CD4-positive, alpha-beta T cell (primary cell): ENCODE data around the gene MAIP1. TPM values are rescaled to one million over a fixed set of nuclear protein-coding genes. Genes with fewer than 3 reads are reported as not detected.

Experiments used
- ATAC-seq: fragments of 200-7000 bp; cut with Tn5 transposase; one replicate; pipeline ENCODE4 v1.10.0; 2022; ENCODE audit warnings: mild to moderate bottlenecking; ENCODE audit not compliant: poor library complexity
- CTCF ChIA-PET: fragments of 350-600 bp; sonication (Branson Sonifier 250); formaldehyde crosslinking; loops from one replicate; lab custom pipeline; 2021; ENCODE audit warnings: antibody characterized with exemption, inconsistent platforms; lab: Charles Lee
- POLR2A ChIA-PET: fragments of 350-600 bp; sonication (Branson Sonifier 250); formaldehyde crosslinking; loops from one replicate; lab custom pipeline; 2021; ENCODE audit warnings: antibody characterized with exemption, inconsistent platforms; lab: Charles Lee
- DNase-seq, 14 experiments: peaks; one replicate each; pipeline ENCODE4 v3.0.0-alpha.2; 2013 to 2020; ENCODE audit warnings: mixed read lengths in 2 of 14
- H3K27ac ChIP-seq, 2 donors: one replicate each; pipeline versions ENCODE4 v1.5.1 to v1.7.0; 2013; ENCODE audit warnings: low read length in 2 of 2, low read depth in 1 of 2, mild to moderate bottlenecking in 1 of 2
- H3K27me3 ChIP-seq, 2 experiments: 1 replicate in 1 of 2; 2 replicates in 1 of 2; pipeline versions ENCODE4 v1.6.1 to v1.7.0; 2013; ENCODE audit warnings: low read length in 2 of 2, control low read depth in 1 of 2, mild to moderate bottlenecking in 1 of 2, moderate library complexity in 1 of 2; ENCODE audit not compliant: insufficient read depth in 2 of 2, control insufficient read depth in 1 of 2
- H3K36me3 ChIP-seq: one replicate; pipeline ENCODE4 v1.6.1; 2013; ENCODE audit warnings: low read length, control low read depth; ENCODE audit not compliant: insufficient read depth
- H3K4me1 ChIP-seq: one replicate; pipeline ENCODE4 v1.6.1; 2013; ENCODE audit warnings: low read length, control low read depth; ENCODE audit not compliant: insufficient read depth
- H3K4me3 ChIP-seq: one replicate; pipeline ENCODE4 v1.5.1; 2013; ENCODE audit warnings: mild to moderate bottlenecking, low read length, moderate library complexity
- H3K9me3 ChIP-seq, 2 experiments: 1 replicate in 1 of 2; 2 replicates in 1 of 2; pipeline versions ENCODE4 v1.6.1 to v1.7.0; 2013; ENCODE audit warnings: low read length in 2 of 2, mild to moderate bottlenecking in 2 of 2, control low read depth in 1 of 2, moderate library complexity in 1 of 2; ENCODE audit not compliant: control insufficient read depth in 1 of 2, insufficient read depth in 1 of 2
- H3K27ac Mint-ChIP-seq: one replicate; pipeline ENCODE4 v1.8.0; 2020; ENCODE audit warnings: mixed read lengths
- H3K27me3 Mint-ChIP-seq: one replicate; pipeline ENCODE4 v1.8.0; 2021; ENCODE audit warnings: mixed read lengths
- H3K36me3 Mint-ChIP-seq: one replicate; pipeline ENCODE4 v1.8.0; 2021; ENCODE audit warnings: low read depth, mixed read lengths
- H3K4me1 Mint-ChIP-seq: one replicate; pipeline ENCODE4 v1.8.0; 2021; ENCODE audit warnings: low read depth, mixed read lengths
- H3K4me3 Mint-ChIP-seq: one replicate; pipeline ENCODE4 v1.8.0; 2020; ENCODE audit warnings: mild to moderate bottlenecking, mixed read lengths
- H3K9me3 Mint-ChIP-seq: one replicate; pipeline ENCODE4 v1.8.0; 2020; ENCODE audit warnings: mixed read lengths
- CTCF ChIP-seq: fragments of 200-600 bp; IDR thresholded peaks from one replicate; pipeline ENCODE4 v1.8.0; 2022; ENCODE audit warnings: antibody characterized with exemption, mild to moderate bottlenecking
- intact Hi-C, 2 experiments: fragments of 100-400 bp; cut with DNase I in 1 of 2; cut with micrococcal nuclease in 1 of 2; formaldehyde crosslinking; loops; one replicate each; pipeline versions ENCODE4 v1.15.1 to v1.9.0; 2023 to 2025; cut with DNase I, micrococcal nuclease
- polyA plus RNA-seq, 2 donors: library from polyadenylated mRNA; unstranded; fragments of 120-200 nt; gene quantifications; one replicate each; pipeline ENCODE4 v1.2.1, GENCODE V29; 2013
- total RNA-seq, 174 experiments: library from RNA in 2 of 174; stranded (reverse) in 2 of 174; gene quantifications; one replicate each; pipeline ENCODE4 v1.2.3 and lab custom pipeline; 2021 to 2026

The MAIP1 gene, protein sequence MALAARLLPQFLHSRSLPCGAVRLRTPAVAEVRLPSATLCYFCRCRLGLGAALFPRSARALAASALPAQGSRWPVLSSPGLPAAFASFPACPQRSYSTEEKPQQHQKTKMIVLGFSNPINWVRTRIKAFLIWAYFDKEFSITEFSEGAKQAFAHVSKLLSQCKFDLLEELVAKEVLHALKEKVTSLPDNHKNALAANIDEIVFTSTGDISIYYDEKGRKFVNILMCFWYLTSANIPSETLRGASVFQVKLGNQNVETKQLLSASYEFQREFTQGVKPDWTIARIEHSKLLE
- total RNA-seq, result 10 to 100 TPM; 34.6 to 35.8 TPM
- 9.1 TPM for polyA plus RNA-seq (2013, experiment 1 of 2)
- 10.3 TPM for polyA plus RNA-seq (2013, experiment 2 of 2)
- total RNA-seq (lab: John Stamatoyannopoulos, UW), result 8.3 to 42.8 (median 16.0) reads per million in 172 experiments

DNA sequence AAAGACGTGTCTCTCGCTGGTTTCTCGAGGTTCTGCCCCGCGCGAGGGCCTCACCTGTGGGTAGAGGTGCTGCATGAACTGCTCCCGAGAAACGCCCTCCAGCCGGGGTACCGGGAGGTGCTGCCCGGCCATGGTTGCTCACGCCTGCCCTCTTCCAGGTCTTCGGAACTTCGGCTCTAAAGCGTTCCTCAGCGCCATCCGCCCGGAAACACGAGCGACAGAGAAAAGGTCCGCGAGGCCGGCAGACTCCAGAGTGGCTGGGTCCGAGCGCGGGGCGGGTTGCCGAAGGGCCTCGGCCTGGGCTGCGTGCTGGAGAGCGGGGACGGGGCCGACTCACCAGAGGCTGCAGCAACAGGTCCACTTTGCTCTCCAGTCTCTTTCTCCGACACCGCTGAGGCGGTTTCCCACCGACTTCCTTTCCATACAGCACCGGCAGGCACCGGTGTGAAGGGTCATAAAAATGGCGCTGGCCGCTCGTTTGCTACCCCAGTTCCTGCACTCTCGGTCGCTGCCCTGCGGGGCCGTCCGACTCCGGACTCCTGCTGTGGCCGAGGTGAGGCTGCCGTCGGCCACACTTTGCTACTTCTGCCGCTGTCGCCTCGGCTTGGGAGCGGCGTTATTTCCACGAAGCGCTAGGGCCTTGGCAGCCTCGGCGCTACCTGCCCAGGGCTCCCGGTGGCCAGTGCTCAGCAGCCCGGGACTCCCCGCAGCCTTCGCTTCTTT, at the start of gene MAIP1, which contains the start of gene TYW5:
MAIP1 (plus strand) TSS at position 244 of the 723 bp plus-strand sequence; CDS start at position 461, 217 bp downstream.
TYW5 (minus strand) TSS at position 153 of the 723 bp plus-strand sequence; CDS start at position 132, 21 bp downstream.
- H3K27ac ChIP-seq, result peak within 1 kb of the TSS; percentile 68 to 83
- peaks cover 30% of the 10 kb centered on the region for H3K4me1 ChIP-seq
- TF ChIP-seq CTCF, result no peak
- peaks cover 23% of the 10 kb centered on the region for H3K36me3 ChIP-seq
- no peaks in the 10 kb centered on the region for H3K9me3 Mint-ChIP-seq
- intact Hi-C loops, result loop anchor here (2.0 to 10.0 kb wide), 3 partner anchors 45 to 1819 kb away; partner anchors contain the start of genes C2orf69 (in 2 of the 2) and BZW1 (in 1 of the 2)
- no peaks in the 10 kb centered on the region for H3K9me3 ChIP-seq
- CTCF ChIA-PET, result interaction anchor here (0.9 kb wide), 1 partner anchor 13 kb away, joined by 3 read pairs; no protein-coding TSS in a partner anchor
- H3K27ac Mint-ChIP-seq, result peak within 1 kb of the TSS; percentile 91
- H3K27me3 Mint-ChIP-seq, result no peaks in the 10 kb centered on the region
- H3K4me3 ChIP-seq, result peak within 1 kb of the TSS; percentile 83
- no peaks in the 10 kb centered on the region for H3K27me3 ChIP-seq
- POLR2A ChIA-PET, result interaction anchor here (0.7 to 1.3 kb wide), 2 partner anchors 9 to 570 kb away, joined by 5 read pairs; partner anchors contain the start of gene SGO2
- H3K4me3 Mint-ChIP-seq, result peak within 1 kb of the TSS; percentile 96
- H3K36me3 Mint-ChIP-seq, result peaks cover 48% of the 10 kb centered on the region
- peak; percentile 87 for ATAC-seq
- H3K4me1 Mint-ChIP-seq, result peaks cover 71% of the 10 kb centered on the region
- peak; percentile 68 to 88 (median 72) for DNase-seq

DNA sequence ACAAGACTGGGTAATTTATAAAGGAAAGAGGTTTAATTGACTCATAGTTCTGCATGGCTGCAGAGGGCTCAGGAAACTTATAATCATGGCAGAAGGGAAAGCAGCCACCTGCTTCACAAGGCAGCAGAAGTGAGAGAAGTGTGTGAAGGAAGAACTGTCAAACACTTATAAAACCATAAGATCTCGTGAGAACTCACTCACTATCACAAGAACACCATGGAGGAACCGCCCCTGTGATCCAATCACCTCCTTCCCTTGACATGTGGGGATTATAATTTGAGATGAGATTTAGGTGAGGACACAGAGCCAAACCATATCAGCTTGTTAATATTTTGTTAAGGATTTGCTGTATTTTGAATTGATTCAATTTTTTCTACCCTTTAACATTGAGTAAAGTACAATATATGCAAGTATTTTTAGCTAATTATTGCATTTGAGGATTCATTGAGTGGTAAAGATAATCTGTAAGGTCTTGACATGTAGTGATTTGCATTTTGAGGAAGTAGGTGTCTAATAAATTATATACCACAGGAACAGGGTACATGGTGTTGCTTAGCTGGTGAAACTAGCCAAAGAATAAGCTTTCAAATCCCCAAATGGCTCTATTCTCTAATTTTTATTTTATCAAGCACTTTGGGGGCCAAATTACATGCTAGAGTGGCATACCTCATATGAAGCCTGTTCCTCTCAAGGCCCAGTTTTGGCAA, 48.2 kb upstream of the MAIP1 start:
- DNase-seq (no peak), ATAC-seq (no peak)
- Histone ChIP-seq H3K4me3 (no peak overlapping the region), H3K9me3 (no peaks in the 10 kb centered on the region), H3K27ac (no peak overlapping the region), H3K27me3 (peaks cover 0 to 8% of the 10 kb centered on the region in 2 experiments), H3K36me3 (no peaks in the 10 kb centered on the region), H3K4me1 (peaks cover 11% of the 10 kb centered on the region)
- peaks cover 14% of the 10 kb centered on the region for H3K36me3 Mint-ChIP-seq
- peaks cover 15% of the 10 kb centered on the region for H3K4me1 Mint-ChIP-seq
- H3K9me3 Mint-ChIP-seq, result no peaks in the 10 kb centered on the region
- POLR2A ChIA-PET, result no interaction called here
- no peak for TF ChIP-seq CTCF
- intact Hi-C loops, result loop anchor here in 1 of 2 experiments (5.0 kb wide), 1 partner anchor 55 kb away; the partner anchor contains the start of gene FTCDNL1
- CTCF ChIA-PET, result no interaction called here
- H3K4me3 Mint-ChIP-seq, result no peak overlapping the region
- no peaks in the 10 kb centered on the region for H3K27me3 Mint-ChIP-seq
- H3K27ac Mint-ChIP-seq, result no peak overlapping the region
